RWPE1 (cell line): ENCODE measurements around the gene CHMP6.
A peak's percentile ranks its signal among the peaks of the same experiment; 100 is the strongest.

ENCODE experiments used
- CTCF ChIA-PET: fragments of 350-600 bp; sonication (Branson Sonifier 250); formaldehyde crosslinking; extraction: SDS; loops from one replicate; lab custom pipeline; 2021; lab: Yijun Ruan, JAX
- POLR2A ChIA-PET: fragments of 400-600 bp; formaldehyde crosslinking; extraction: SDS; loops from one replicate; lab custom pipeline; 2020; ENCODE audit warnings: antibody characterized with exemption; ENCODE audit not compliant: low non-redundant PET; lab: Yijun Ruan, JAX
- DNase-seq: peaks from one replicate; pipeline ENCODE4 v3.0.0; 2012; ENCODE audit warnings: low spot score
- H3K27ac ChIP-seq: fragments of 450-650 bp; 2 replicates; pipeline ENCODE4 v1.5.1; 2017
- TF ChIP-seq, protein P1 (sequence below): fragments of 450-650 bp; conservative IDR thresholded peaks from 2 replicates; pipeline ENCODE4 v1.5.1; 2017; ENCODE audit warnings: low read depth, mild to moderate bottlenecking

The CHMP6 gene

DNA sequence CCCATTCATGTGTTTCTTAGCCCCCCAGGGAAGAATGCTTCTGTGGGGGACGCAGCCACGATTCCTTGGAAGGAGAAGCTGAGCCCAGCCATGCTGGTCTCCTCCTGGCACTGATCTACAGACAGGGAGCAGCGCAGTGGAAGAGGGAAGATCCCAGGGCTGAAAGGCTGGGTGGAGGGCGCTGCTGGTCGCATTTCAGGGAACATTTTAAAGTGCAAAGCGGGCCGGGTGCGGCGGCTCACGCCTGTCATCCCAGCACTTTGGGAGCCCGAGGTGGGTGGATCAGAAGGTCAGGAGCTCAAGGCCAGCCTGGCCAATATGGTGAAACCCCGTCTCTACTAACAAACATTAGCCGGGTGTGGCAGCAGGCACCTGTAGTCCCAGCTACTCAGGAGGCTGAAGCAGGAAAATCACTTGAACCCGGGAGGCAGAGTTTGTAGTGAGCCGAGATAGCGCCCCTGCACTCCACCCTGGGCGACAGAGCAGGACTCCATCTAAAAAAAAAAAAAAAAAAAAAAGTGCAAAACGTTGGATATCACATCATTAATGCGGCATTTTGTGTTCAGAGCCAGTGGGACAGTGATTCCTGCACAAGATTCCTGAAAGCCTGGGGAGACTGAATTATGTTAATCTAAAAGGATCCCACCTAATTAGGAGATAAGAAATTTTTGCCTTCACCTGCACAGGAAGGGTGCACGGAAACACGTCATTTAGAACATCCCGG lies 558 bp upstream of the CHMP6 start:
- POLR2A ChIA-PET: no interaction called here
- CTCF ChIA-PET: interaction anchor here (0.6 kb wide), 1 partner anchor 667 kb away, joined by 3 read pairs; no protein-coding TSS in a partner anchor
- DNase-seq: no peak
- TF ChIP-seq, protein P1, sequence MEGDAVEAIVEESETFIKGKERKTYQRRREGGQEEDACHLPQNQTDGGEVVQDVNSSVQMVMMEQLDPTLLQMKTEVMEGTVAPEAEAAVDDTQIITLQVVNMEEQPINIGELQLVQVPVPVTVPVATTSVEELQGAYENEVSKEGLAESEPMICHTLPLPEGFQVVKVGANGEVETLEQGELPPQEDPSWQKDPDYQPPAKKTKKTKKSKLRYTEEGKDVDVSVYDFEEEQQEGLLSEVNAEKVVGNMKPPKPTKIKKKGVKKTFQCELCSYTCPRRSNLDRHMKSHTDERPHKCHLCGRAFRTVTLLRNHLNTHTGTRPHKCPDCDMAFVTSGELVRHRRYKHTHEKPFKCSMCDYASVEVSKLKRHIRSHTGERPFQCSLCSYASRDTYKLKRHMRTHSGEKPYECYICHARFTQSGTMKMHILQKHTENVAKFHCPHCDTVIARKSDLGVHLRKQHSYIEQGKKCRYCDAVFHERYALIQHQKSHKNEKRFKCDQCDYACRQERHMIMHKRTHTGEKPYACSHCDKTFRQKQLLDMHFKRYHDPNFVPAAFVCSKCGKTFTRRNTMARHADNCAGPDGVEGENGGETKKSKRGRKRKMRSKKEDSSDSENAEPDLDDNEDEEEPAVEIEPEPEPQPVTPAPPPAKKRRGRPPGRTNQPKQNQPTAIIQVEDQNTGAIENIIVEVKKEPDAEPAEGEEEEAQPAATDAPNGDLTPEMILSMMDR: no peak
- H3K27ac ChIP-seq: peak overlapping the region; percentile 78

DNA sequence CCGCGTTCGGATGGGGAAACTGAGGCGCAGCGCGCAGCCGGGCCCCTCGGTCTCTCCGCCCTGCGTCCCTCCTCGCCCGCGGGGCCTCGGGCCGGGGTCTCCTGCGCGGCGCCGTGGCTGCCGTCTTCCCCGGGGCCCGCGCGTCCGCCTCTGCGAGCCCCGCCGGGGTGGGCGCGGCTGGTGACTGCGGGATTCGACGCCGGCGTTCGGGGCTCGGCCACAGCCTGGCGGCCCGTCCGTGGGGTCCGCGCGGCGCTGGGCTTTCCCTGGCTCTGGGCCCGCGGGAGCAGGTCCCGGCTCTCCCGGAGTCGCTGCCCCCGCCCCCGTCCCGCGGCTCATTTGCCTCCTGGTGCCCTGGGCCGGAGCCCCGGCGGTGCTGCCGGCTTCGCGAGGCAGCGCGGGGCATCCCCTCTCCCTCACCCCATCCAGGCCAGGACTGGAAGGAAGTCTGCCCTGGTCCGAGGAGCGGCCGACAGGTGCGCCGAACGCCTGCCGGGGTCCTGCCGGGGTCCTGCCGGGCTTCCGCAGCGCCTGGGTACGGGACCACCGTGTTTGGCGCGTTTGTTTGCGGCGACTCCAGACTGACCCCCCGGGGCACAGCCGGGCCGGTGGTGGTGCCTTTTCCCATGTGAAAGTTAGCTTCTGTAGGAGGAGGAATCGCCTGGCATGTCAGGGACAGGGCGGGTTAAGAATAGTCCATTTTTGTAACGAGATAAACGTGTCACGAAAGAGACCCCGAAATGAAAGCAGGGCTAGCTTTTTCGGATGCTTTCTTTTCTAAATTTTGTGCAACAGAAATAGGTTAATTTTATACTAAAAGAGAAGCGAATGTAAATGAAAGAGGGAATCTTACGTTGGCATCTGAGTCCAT lies 671 bp downstream of the CHMP6 start:
- peak overlapping the region; percentile 78 for H3K27ac ChIP-seq
- ChIA-PET CTCF (interaction anchor here (0.7 kb wide), 2 partner anchors 93 to 998 kb away, joined by 3 to 5 read pairs; no protein-coding TSS in a partner anchor), POLR2A (no interaction called here)
- DNase-seq: no peak
- TF ChIP-seq, protein P1: no peak

DNA sequence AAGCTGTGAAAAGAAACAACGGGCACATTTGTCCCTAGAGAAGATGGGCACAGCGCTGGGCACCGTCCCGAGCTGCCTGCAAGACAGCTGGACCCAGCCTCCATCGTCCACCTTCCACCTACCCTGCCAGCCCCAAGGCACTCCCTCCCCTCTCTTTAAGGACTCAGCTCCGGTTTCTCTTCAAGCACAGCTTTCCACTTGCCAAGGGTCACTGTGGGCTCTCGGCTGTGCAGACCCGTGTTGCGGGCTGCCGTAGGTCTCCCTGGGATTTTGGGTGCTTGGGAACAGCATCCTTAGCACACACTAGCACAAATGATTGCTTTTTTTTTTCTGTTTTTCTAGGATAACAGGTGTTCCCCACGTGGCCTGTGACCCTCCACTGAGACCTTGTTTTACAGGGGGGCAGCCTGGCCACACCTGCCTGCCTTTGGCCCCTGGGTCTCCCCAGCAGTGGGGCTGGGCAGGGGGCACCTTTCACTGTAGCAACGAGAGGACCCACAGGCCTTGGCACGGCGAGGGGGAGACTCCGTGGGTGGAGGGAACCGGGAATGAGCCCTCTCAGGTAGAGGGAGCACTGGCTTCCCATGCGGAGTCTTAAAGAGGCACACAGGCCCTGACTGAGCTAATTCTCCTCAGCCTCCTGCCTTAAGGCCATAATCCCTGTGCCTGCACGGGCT lies 1.4 kb downstream of the CHMP6 start:
- no peak for DNase-seq
- peak overlapping the region; percentile 78 for H3K27ac ChIP-seq
- TF ChIP-seq, protein P1: no peak
- ChIA-PET CTCF (no interaction called here), POLR2A (no interaction called here)

DNA sequence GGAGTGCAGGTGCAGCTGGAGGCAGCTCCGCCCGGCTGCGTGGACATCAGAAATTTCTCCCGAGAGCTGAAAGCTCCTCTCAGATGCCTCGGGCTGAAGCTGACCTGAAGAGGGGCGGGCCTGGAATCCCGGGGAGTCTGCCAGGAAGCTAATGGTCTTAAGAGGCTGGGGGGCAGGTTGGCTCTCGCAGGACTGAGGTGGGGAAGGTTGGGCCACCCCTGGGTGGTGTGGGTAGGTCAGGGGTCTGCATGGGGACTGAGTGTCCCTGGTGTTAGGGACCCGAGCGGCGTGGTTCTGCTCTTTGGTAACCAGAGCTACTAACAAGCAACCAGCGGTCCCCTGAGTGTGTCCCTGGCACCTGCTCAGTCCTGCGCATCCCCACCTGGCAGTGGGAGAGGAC lies 3.5 kb downstream of the CHMP6 start:
- DNase-seq: no peak
- TF ChIP-seq, protein P1: no peak
- ChIA-PET CTCF (no interaction called here), POLR2A (no interaction called here)
- peak overlapping the region; percentile 20 for H3K27ac ChIP-seq

DNA sequence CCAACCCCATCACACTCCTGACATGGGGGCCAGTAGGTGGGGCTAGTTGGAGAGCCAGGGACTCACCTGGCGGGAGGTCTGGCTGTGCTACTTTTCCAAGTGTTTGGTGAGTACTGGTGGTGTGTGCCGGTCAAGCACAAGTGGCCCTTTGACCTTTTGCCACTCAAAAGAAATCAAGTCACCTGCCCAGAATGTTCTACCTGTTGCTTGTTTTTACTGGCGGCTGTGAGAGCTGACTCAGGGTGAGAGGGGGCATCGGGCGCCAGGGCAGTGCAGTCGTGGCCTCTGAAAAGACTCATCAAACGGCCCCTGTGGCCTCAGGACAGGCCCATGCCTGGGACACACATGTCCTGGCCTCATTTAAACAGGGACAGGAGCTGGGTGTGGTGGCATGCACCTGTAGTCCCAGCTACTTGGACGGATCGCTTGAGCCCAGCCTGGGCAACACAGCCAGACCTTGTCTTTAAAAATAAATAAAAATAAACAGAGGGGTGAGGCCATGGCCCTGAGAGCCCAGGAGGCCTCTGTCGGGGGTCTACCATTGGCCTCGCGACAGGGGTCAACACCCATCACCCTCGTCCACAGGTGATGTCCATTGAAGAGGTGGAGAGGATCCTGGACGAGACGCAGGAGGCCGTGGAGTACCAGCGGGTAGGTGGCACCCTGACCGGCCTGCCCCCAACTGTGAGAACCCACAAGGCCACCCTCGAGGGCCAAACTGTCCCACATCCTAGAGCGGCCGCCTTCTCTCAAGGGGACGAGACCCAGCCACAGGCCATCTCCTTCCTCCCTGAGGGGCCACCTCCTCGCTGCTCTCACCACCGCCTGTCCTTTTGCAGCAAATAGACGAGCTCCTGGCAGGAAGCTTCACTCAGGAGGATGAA lies 5.0 kb downstream of the CHMP6 start:
- TF ChIP-seq, protein P1: no peak
- no peak for DNase-seq
- peak overlapping the region; percentile 44; the same call in 1 of the 2 replicates for H3K27ac ChIP-seq
- ChIA-PET POLR2A (no interaction called here), CTCF (interaction anchor here (0.8 kb wide), 1 partner anchor 101 kb away, joined by 3 read pairs; no protein-coding TSS in a partner anchor)
